ENCODE measurements around the gene ZNF700.

DNA sequence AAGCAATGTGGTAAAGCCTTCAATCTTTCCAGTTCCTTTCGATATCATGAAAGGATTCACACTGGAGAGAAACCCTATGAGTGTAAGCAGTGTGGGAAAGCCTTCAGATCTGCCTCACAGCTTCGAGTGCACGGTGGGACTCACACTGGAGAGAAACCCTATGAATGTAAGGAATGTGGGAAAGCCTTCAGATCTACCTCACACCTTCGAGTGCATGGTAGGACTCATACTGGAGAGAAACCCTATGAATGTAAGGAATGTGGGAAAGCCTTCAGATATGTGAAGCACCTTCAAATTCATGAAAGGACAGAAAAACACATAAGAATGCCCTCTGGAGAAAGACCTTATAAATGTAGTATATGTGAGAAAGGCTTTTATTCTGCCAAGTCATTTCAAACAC, 24.3 kb downstream of the ZNF700 start:
- TF ChIP-seq, protein P1, sequence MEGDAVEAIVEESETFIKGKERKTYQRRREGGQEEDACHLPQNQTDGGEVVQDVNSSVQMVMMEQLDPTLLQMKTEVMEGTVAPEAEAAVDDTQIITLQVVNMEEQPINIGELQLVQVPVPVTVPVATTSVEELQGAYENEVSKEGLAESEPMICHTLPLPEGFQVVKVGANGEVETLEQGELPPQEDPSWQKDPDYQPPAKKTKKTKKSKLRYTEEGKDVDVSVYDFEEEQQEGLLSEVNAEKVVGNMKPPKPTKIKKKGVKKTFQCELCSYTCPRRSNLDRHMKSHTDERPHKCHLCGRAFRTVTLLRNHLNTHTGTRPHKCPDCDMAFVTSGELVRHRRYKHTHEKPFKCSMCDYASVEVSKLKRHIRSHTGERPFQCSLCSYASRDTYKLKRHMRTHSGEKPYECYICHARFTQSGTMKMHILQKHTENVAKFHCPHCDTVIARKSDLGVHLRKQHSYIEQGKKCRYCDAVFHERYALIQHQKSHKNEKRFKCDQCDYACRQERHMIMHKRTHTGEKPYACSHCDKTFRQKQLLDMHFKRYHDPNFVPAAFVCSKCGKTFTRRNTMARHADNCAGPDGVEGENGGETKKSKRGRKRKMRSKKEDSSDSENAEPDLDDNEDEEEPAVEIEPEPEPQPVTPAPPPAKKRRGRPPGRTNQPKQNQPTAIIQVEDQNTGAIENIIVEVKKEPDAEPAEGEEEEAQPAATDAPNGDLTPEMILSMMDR (IDR thresholded peaks at IDR 0.05): no peak
- no peak for TF ChIP-seq POLR2A (IDR thresholded peaks at IDR 0.05)
